Kidney tubule cell (primary cell): ENCODE measurements around the gene TMEM171.
A peak's percentile ranks its signal among the peaks of the same experiment; 100 is the strongest.

Experiments
- DNase-seq: peaks from one replicate; pipeline ENCODE4 v3.0.0-alpha.2; 2018; ENCODE audit warnings: low spot score

TMEM171 gene

GRCh38 chr5:73121119-73121463 lies 716 bp downstream of the TMEM171 start:
- DNase-seq, result peak; percentile 49

- DNase-seq, result no peak
Measured at GRCh38 chr5:73122875-73123810, 2.8 kb downstream of the TMEM171 start.

- no peak for DNase-seq
Measured at GRCh38 chr5:73125289-73125688, 4.9 kb downstream of the TMEM171 start.

GRCh38 chr5:73126381-73126780 lies 6.0 kb downstream of the TMEM171 start:
- no peak for DNase-seq

- DNase-seq, result no peak
Measured at GRCh38 chr5:73126957-73127356, 6.6 kb downstream of the TMEM171 start.

GRCh38 chr5:73129143-73129542 lies 8.8 kb downstream of the TMEM171 start:
- no peak for DNase-seq

GRCh38 chr5:73130811-73131210 lies 10.4 kb downstream of the TMEM171 start:
- no peak for DNase-seq

GRCh38 chr5:73131711-73132425 lies 11.5 kb downstream of the TMEM171 start:
- peak; percentile 47 for DNase-seq

GRCh38 chr5:73132759-73133158 lies 12.4 kb downstream of the TMEM171 start:
- no peak for DNase-seq

- DNase-seq, result no peak
Measured at GRCh38 chr5:73135021-73135420, 14.6 kb downstream of the TMEM171 start.

- DNase-seq, result peak; percentile 63
Measured at GRCh38 chr5:73135429-73136054, 15.2 kb downstream of the TMEM171 start.

GRCh38 chr5:73136055-73136562 lies 15.7 kb downstream of the TMEM171 start:
- DNase-seq, result peak; percentile 84

- no peak for DNase-seq
Measured at GRCh38 chr5:73137563-73138530, 17.5 kb downstream of the TMEM171 start.

GRCh38 chr5:73139485-73139884 lies 19.1 kb downstream of the TMEM171 start:
- DNase-seq, result no peak

- no peak for DNase-seq
Measured at GRCh38 chr5:73140801-73141200, 20.4 kb downstream of the TMEM171 start.

- DNase-seq, result no peak
Measured at GRCh38 chr5:73142035-73142434, 21.7 kb downstream of the TMEM171 start.

- no peak for DNase-seq
Measured at GRCh38 chr5:73143716-73144115, 23.3 kb downstream of the TMEM171 start.

- DNase-seq, result no peak
Measured at GRCh38 chr5:73149540-73149939, 29.2 kb downstream of the TMEM171 start.

GRCh38 chr5:73150876-73151275 lies 30.5 kb downstream of the TMEM171 start:
- DNase-seq, result no peak

GRCh38 chr5:73151766-73152410 lies 31.5 kb downstream of the TMEM171 start:
- peak; percentile 47 for DNase-seq
